SK-N-SH (cell line): ENCODE data around the gene CCT4. TPM values are rescaled to one million over a fixed set of nuclear protein-coding genes. Genes with fewer than 3 reads are reported as not detected.
"Not testable (repeated sequence)": the region's sequence is repeated elsewhere in the genome, so short reads cannot be mapped to it uniquely, and the experiment has no call there.

ENCODE experiments used
- CTCF ChIA-PET: fragments of 300-600, 350-600 bp; formaldehyde crosslinking; extraction: SDS; loops from one replicate; lab custom pipeline; 2021; lab: Yijun Ruan, JAX
- POLR2A ChIA-PET: fragments of 350-600 bp; sonication (Branson Sonifier 250); formaldehyde crosslinking; extraction: SDS; loops from one replicate; lab custom pipeline; 2020; ENCODE audit warnings: antibody characterized with exemption, inconsistent platforms; lab: Yijun Ruan, JAX
- DNase-seq: peaks from one replicate; pipeline ENCODE4 v3.0.0; 2012
- H2AFZ ChIP-seq: fragments of 200-600 bp; sonication (generic); 2 replicates; pipeline ENCODE4 v1.8.1; 2016; ENCODE audit warnings: antibody characterized with exemption, mild to moderate bottlenecking, low read depth
- H3F3A ChIP-seq: fragments of 200-600 bp; sonication (generic); replicated peaks from 2 replicates; pipeline ENCODE3; 2016; ENCODE audit warnings: antibody characterized with exemption, mild to moderate bottlenecking; ENCODE audit not compliant: insufficient read depth
- H3K27ac ChIP-seq, 2 experiments: fragments of 200-500 bp in 1 of 2; fragments of 200-600 bp in 1 of 2; sonication (Bioruptor generic) in 1 of 2; sonication (generic), shearing (Covaris generic) in 1 of 2; 2 replicates each; pipeline versions ENCODE4 v1.5.1 to v1.6.1; 2014 to 2016; ENCODE audit warnings: low read depth in 2 of 2, inconsistent platforms in 1 of 2, low read length in 1 of 2, mild to moderate bottlenecking in 1 of 2, mixed read lengths in 1 of 2
- H3K27me3 ChIP-seq: fragments of 200-600 bp; sonication (generic), shearing (Covaris generic); 2 replicates; pipeline ENCODE4 v1.6.1; 2016; ENCODE audit warnings: mixed run types; ENCODE audit not compliant: insufficient read depth
- H3K36me3 ChIP-seq, 2 experiments: fragments of 200-500 bp in 1 of 2; fragments of 200-600 bp in 1 of 2; sonication (Bioruptor generic) in 1 of 2; sonication (generic) in 1 of 2; replicated peaks in 1 of 2; 2 replicates each; pipeline versions ENCODE3 to v1.5.1; 2014 to 2016; ENCODE audit warnings: low read length in 1 of 2, mild to moderate bottlenecking in 1 of 2; ENCODE audit not compliant: insufficient read depth in 2 of 2, control insufficient read depth in 1 of 2
- H3K4me1 ChIP-seq, 2 experiments: fragments of 200-500 bp in 1 of 2; fragments of 200-600 bp in 1 of 2; sonication (Bioruptor generic) in 1 of 2; sonication (generic), shearing (Covaris generic) in 1 of 2; 2 replicates each; pipeline versions ENCODE4 v1.5.1 to v1.6.1; 2014 to 2016; ENCODE audit warnings: low read depth in 1 of 2, low read length in 1 of 2, mixed run types in 1 of 2; ENCODE audit not compliant: insufficient read depth in 2 of 2, control insufficient read depth in 1 of 2
- H3K4me2 ChIP-seq: fragments of 200-600 bp; sonication (generic), shearing (Covaris generic); 2 replicates; pipeline ENCODE4 v1.6.1; 2017; ENCODE audit warnings: mixed run types
- H3K4me3 ChIP-seq, 2 experiments: fragments of 200-500 bp in 1 of 2; fragments of 200-600 bp in 1 of 2; sonication (Bioruptor generic) in 1 of 2; sonication (generic), shearing (Covaris generic) in 1 of 2; 2 replicates each; pipeline versions ENCODE4 v1.5.1 to v1.8.1; 2014 to 2016; ENCODE audit warnings: low read depth in 2 of 2, inconsistent platforms in 1 of 2, low read length in 1 of 2, mild to moderate bottlenecking in 1 of 2, mixed read lengths in 1 of 2, moderate library complexity in 1 of 2
- H3K79me2 ChIP-seq: fragments of 200-600 bp; sonication (generic); 2 replicates; pipeline ENCODE4 v1.8.1; 2017; ENCODE audit warnings: mild to moderate bottlenecking; ENCODE audit not compliant: insufficient read depth
- H3K9ac ChIP-seq: fragments of 200-600 bp; sonication (generic); 2 replicates; pipeline ENCODE4 v1.6.1; 2017; ENCODE audit warnings: mixed run types
- H3K9me2 ChIP-seq: fragments of 200-600 bp; sonication (generic); 2 replicates; pipeline ENCODE4 v1.6.1; 2017; ENCODE audit warnings: mixed run types
- H3K9me3 ChIP-seq: fragments of 200-600 bp; sonication (generic); 2 replicates; pipeline ENCODE4 v1.6.1; 2017; ENCODE audit warnings: mixed run types, mild to moderate bottlenecking, moderate library complexity
- H4K20me1 ChIP-seq: fragments of 200-600 bp; sonication (generic); 2 replicates; pipeline ENCODE4 v1.6.1; 2017; ENCODE audit warnings: mild to moderate bottlenecking, mixed run types; ENCODE audit not compliant: insufficient read depth
- CTCF ChIP-seq: fragments of 200-600 bp; sonication (generic); IDR thresholded peaks from 2 replicates; pipeline ENCODE4 v1.6.1; 2017; ENCODE audit warnings: antibody characterized with exemption, mild to moderate bottlenecking, moderate library complexity
- ELF1 ChIP-seq: IDR thresholded peaks from 2 replicates; pipeline ENCODE4 v1.4.0; 2012
- EP300 ChIP-seq, 2 experiments: IDR thresholded peaks; 2 replicates each; pipeline versions ENCODE4 v1.4.0 to v1.6.1; 2012; ENCODE audit warnings: borderline replicate concordance in 1 of 2, low read depth in 1 of 2, low read length in 1 of 2
- FOXJ3 ChIP-seq: sonication (generic); formaldehyde crosslinking; IDR thresholded peaks from 2 replicates; pipeline ENCODE4 v1.5.1; 2020; ENCODE audit warnings: mild to moderate bottlenecking, missing genetic modification reagents
- GATA2 ChIP-seq: sonication (generic); formaldehyde crosslinking; IDR thresholded peaks from 2 replicates; pipeline ENCODE4 v1.5.0; 2020; ENCODE audit warnings: mild to moderate bottlenecking, missing genetic modification reagents
- PBX3 ChIP-seq: IDR thresholded peaks from 2 replicates; pipeline ENCODE4; 2012
- RCOR1 ChIP-seq: fragments of 150-350 bp; IDR thresholded peaks from 2 replicates; pipeline ENCODE4 v1.6.1; 2017; ENCODE audit warnings: antibody characterized with exemption, low read length
- REST ChIP-seq: IDR thresholded peaks from 2 replicates; pipeline ENCODE4 v1.6.1; 2012; ENCODE audit warnings: mild to moderate bottlenecking, low read depth, low read length, moderate library complexity
- TCF12 ChIP-seq: IDR thresholded peaks from 2 replicates; pipeline ENCODE4 v1.4.0; 2012
- TEAD4 ChIP-seq: IDR thresholded peaks from 2 replicates; pipeline ENCODE4 v1.4.0; 2012; ENCODE audit warnings: mild to moderate bottlenecking, borderline replicate concordance; ENCODE audit not compliant: insufficient read depth
- USF1 ChIP-seq: IDR thresholded peaks from 2 replicates; pipeline ENCODE4 v1.4.0; 2012; ENCODE audit warnings: low read depth, borderline replicate concordance
- YY1 ChIP-seq: IDR thresholded peaks from 2 replicates; pipeline ENCODE4 v1.4.0; 2012; ENCODE audit warnings: low read depth, mild to moderate bottlenecking
- WGBS: methylation state at CpG from one replicate; pipeline ENCODE4 v1.1.6; 2017; ENCODE audit warnings: low lambda C conversion rate; 5-methylcytosine and 5-hydroxymethylcytosine counted together
- polyA plus RNA-seq, 3 experiments: library from polyadenylated mRNA; depleted of rRNA; stranded (reverse); fragments of >200 nt; gene quantifications; 2 replicates each; pipeline ENCODE4 v1.2.3, GENCODE V29; 2012

CCT4 gene
- polyA plus RNA-seq, 1 of the 3 experiments (the other 2 are of a cell fraction), result 75.0 TPM

GRCh38 chr2:61922714-61923113 is 34.3 kb upstream of the CCT4 start (continued):
- TF ChIP-seq REST (no peak), RCOR1 (no peak)
- TF ChIP-seq, all 33 proteins: peak for 4

- no peaks in the 10 kb centered on the region for H3K9me2 ChIP-seq
- DNase-seq, result no peak
- no peak overlapping the region for H2AFZ ChIP-seq
- no peak overlapping the region for H3K27ac ChIP-seq
- H3K9ac ChIP-seq, result no peak overlapping the region
- no peaks in the 10 kb centered on the region for H3K79me2 ChIP-seq
- H3K4me2 ChIP-seq, result no peak overlapping the region
- no peaks in the 10 kb centered on the region for H4K20me1 ChIP-seq
- H3K27me3 ChIP-seq, result no peaks in the 10 kb centered on the region
- H3K9me3 ChIP-seq, result no peaks in the 10 kb centered on the region
- no peaks in the 10 kb centered on the region for H3K4me1 ChIP-seq
- H3F3A ChIP-seq, result peaks cover 6% of the 10 kb centered on the region
- H3K36me3 ChIP-seq, result peaks cover 0 to 9% of the 10 kb centered on the region in 2 experiments
- 74% methylated on average over 1 of the region's 1 CpG for WGBS
- TF ChIP-seq FOXJ3, result no peak
- TF ChIP-seq TEAD4, result no peak
- TF ChIP-seq ELF1, result no peak
- TF ChIP-seq CTCF, result no peak
- no peak for TF ChIP-seq RCOR1
- TF ChIP-seq TCF12, result no peak
- TF ChIP-seq GATA2 (CRISPR knock-in tag), result no peak
- no peak for TF ChIP-seq YY1
- no peak for TF ChIP-seq USF1
- no peak for TF ChIP-seq EP300 (IDR thresholded peaks at IDR 0.05; ENCODE audit: borderline replicate concordance in 1 of 2, low read depth in 1 of 2, low read length in 1 of 2)
- TF ChIP-seq PBX3, result no peak
- H3K4me3 ChIP-seq, result no peak overlapping the region
- ChIA-PET POLR2A (no interaction called here), CTCF (interaction anchor here (1.1 to 1.9 kb wide), 2 partner anchors 10 to 491 kb away, joined by 3 to 6 read pairs; no protein-coding TSS in a partner anchor)
Observed at GRCh38 chr2:61920548-61920947, 32.1 kb upstream of the CCT4 start.

- H3K9ac ChIP-seq, H3K9me3 ChIP-seq, H3K9me2 ChIP-seq, H3K4me1 ChIP-seq, H3K27ac ChIP-seq, DNase-seq, H3K4me3 ChIP-seq, H3K4me2 ChIP-seq, H3K79me2 ChIP-seq, H2AFZ ChIP-seq, H3F3A ChIP-seq, H4K20me1 ChIP-seq, H3K36me3 ChIP-seq, CTCF ChIA-PET, H3K27me3 ChIP-seq, POLR2A ChIA-PET: not testable (repeated sequence)
- WGBS, result 95% methylated on average over 4 of the region's 4 CpGs
Observed at GRCh38 chr2:61914794-61915193, 26.3 kb upstream of the CCT4 start.
